SU-DHL-6 (cell line): ENCODE results near the gene GDAP1L1.

ENCODE experiments used
- CTCF ChIP-seq: fragments of 200-600 bp; sonication (generic); IDR thresholded peaks from one replicate; pipeline ENCODE4 v1.5.1; 2017; ENCODE audit warnings: antibody characterized with exemption, mild to moderate bottlenecking, low read length, moderate library complexity; ENCODE audit not compliant: insufficient read depth, poor library complexity, severe bottlenecking
- EZH2phosphoT487 ChIP-seq: fragments of 200-600 bp; sonication (generic), shearing (Covaris generic); conservative IDR thresholded peaks from 2 replicates; pipeline ENCODE4 v1.6.1; 2018; ENCODE audit warnings: mild to moderate bottlenecking, antibody characterized with exemption, low read length, moderate library complexity, mixed read lengths

GRCh38 chr20:44274303-44275017, 27.4 kb downstream of the GDAP1L1 start:
- TF ChIP-seq CTCF = no peak
- no peak for TF ChIP-seq EZH2phosphoT487
